ENCODE measurements around the gene AIFM3.

DNA sequence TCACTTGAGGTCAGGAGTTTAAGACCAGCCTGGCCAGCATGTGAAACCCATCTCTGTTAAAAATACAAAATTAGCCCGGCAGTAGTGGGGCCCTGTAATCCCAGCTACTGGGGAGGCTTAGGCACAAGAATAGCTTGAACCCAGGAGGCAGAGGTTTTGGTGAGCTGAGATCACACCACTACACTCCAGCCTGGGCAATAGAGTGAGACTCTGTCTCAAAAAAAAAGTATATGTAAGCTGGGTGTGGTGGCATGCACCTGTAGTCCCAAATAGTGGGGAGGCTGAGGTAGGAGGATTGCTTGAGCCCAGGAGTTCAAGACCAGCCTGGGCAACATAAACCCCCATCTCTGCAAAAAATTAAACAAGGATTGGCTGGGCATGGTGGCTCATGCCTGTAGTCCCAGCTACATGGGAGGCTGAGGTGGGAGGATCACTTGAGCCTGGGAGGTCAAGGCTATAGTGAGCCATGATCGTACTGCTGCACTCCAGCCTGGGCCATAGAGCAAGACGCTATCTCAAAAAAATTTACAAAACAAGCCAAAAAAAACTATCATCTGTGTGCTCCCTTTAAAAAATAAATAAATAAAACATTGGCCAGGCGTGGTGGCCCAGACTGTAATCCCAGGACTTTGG, 39.0 kb upstream of the AIFM3 start:
- no peak for TF ChIP-seq EP300 (IDR thresholded peaks at IDR 0.05; ENCODE audit: borderline replicate concordance)
- no peak for TF ChIP-seq FOXM1 (IDR thresholded peaks at IDR 0.05; ENCODE audit: borderline replicate concordance, low read depth)

Measured in Ishikawa (cell line).